Esophagus muscularis mucosa (tissue), 4 donors: ENCODE results near the gene NUDT16. TPM values are rescaled to one million over a fixed set of nuclear protein-coding genes. Genes with fewer than 3 reads are reported as not detected.

Source experiments
- DNase-seq: peaks from one replicate; pipeline ENCODE4 v3.0.0-alpha.2; 2017; ENCODE audit errors: extremely low spot score
- H3K27ac ChIP-seq, 4 donors: fragments of 200-600 bp; sonication (generic); replicated peaks in 1 of 4; 1 replicate in 3 of 4; 2 replicates in 1 of 4; pipeline ENCODE4 v1.5.1; 2016 to 2019; ENCODE audit warnings: mild to moderate bottlenecking in 1 of 4
- H3K27me3 ChIP-seq, 4 donors: fragments of 200-600 bp; sonication (generic); one replicate each; pipeline versions ENCODE4 v1.5.1 to v1.6.0; 2016 to 2019
- H3K36me3 ChIP-seq, 4 donors: fragments of 200-600 bp; sonication (generic); one replicate each; pipeline ENCODE4 v1.5.1; 2016 to 2019
- H3K4me1 ChIP-seq, 4 donors: fragments of 200-600 bp; sonication (generic); one replicate each; pipeline ENCODE4 v1.5.1; 2016 to 2019
- H3K4me3 ChIP-seq, 4 donors: fragments of 200-600 bp; sonication (generic); 1 replicate in 2 of 4; 2 replicates in 2 of 4; pipeline ENCODE4 v1.5.1; 2016 to 2019; ENCODE audit warnings: mild to moderate bottlenecking in 4 of 4, moderate library complexity in 1 of 4
- H3K9me3 ChIP-seq, 4 donors: fragments of 200-600 bp; sonication (generic); 1 replicate in 3 of 4; 2 replicates in 1 of 4; pipeline ENCODE4 v1.5.1; 2016 to 2019
- CTCF ChIP-seq, 3 experiments: fragments of 200-600 bp in 2 of 3; fragments of 450-650 bp in 1 of 3; sonication (generic) in 2 of 3; IDR thresholded peaks; one replicate each; pipeline ENCODE4 v1.5.1; 2017 to 2019; ENCODE audit warnings: antibody characterized with exemption in 3 of 3, mild to moderate bottlenecking in 2 of 3, moderate library complexity in 1 of 3
- EP300 ChIP-seq: sonication (generic); formaldehyde crosslinking; IDR thresholded peaks from one replicate; pipeline ENCODE4 v1.6.1; 2017; ENCODE audit warnings: antibody characterized with exemption
- POLR2A ChIP-seq: fragments of 450-650 bp; IDR thresholded peaks from one replicate; pipeline ENCODE4 v1.6.1; 2017; ENCODE audit warnings: antibody characterized with exemption, moderate library complexity, mild to moderate bottlenecking, low read depth
- POLR2AphosphoS5 ChIP-seq, 2 donors: sonication (generic); formaldehyde crosslinking; IDR thresholded peaks; one replicate each; pipeline ENCODE4 v1.6.1; 2017; ENCODE audit warnings: antibody characterized with exemption in 2 of 2
- WGBS: methylation state at CpG from one replicate; pipeline ENCODE4 v1.1.5; 2018; 5-methylcytosine and 5-hydroxymethylcytosine counted together
- intact Hi-C: fragments of 100-400 bp; cut with DNase I; formaldehyde crosslinking; loops from one replicate; pipeline ENCODE4 v1.15.1; 2023
- total RNA-seq, 4 donors: library from RNA; depleted of rRNA; stranded (reverse); fragments of >200 nt; gene quantifications; one replicate each; pipeline versions ENCODE4 v1.1.0 to v1.2.1, GENCODE V29; 2016

The NUDT16 gene
- total RNA-seq, 4 donors from 2014 or later: 28.1 to 41.9 (median 34.0) TPM

GRCh38 chr3:131349946-131350347 is 31.6 kb upstream of the NUDT16 start:
- Histone ChIP-seq H3K9me3 (no peaks in the 10 kb centered on the region), H3K27me3 (no peaks in the 10 kb centered on the region), H3K27ac (no peak overlapping the region), H3K36me3 (no peaks in the 10 kb centered on the region), H3K4me3 (no peak overlapping the region), H3K4me1 (peaks cover 0 to 9% (median 3%) of the 10 kb centered on the region in 4 donors)
- intact Hi-C loops: no loop called here
- TF ChIP-seq CTCF (IDR thresholded peaks at IDR 0.05) (no peak), POLR2A (no peak), POLR2AphosphoS5 (IDR thresholded peaks at IDR 0.05) (no peak)
- 100% methylated on average over 2 of the region's 4 CpGs for WGBS
- DNase-seq: no peak

GRCh38 chr3:131350506-131350905 is 31.1 kb upstream of the NUDT16 start:
- 57% methylated on average over 1 of the region's 1 CpG for WGBS
- Histone ChIP-seq H3K27me3 (no peaks in the 10 kb centered on the region), H3K36me3 (no peaks in the 10 kb centered on the region), H3K9me3 (no peaks in the 10 kb centered on the region), H3K4me3 (no peak overlapping the region), H3K27ac (no peak overlapping the region), H3K4me1 (peaks cover 0 to 9% (median 3%) of the 10 kb centered on the region in 4 donors)
- DNase-seq: no peak
- no peak for TF ChIP-seq CTCF (IDR thresholded peaks at IDR 0.05)
- no peak for TF ChIP-seq POLR2A
- no peak for TF ChIP-seq POLR2AphosphoS5 (IDR thresholded peaks at IDR 0.05)
- no peak for TF ChIP-seq EP300
- intact Hi-C loops: no loop called here

- no peak overlapping the region for H3K4me3 ChIP-seq
- TF ChIP-seq POLR2A: no peak
- TF ChIP-seq EP300: no peak
- TF ChIP-seq CTCF (IDR thresholded peaks at IDR 0.05): no peak
- no peak for TF ChIP-seq POLR2AphosphoS5 (IDR thresholded peaks at IDR 0.05)
- intact Hi-C loops: no loop called here
- H3K27ac ChIP-seq: no peak overlapping the region
- H3K4me1 ChIP-seq: peaks cover 0 to 11% (median 5%) of the 10 kb centered on the region in 4 donors
- 52% methylated on average over 2 of the region's 2 CpGs for WGBS
- H3K9me3 ChIP-seq: no peaks in the 10 kb centered on the region
- no peak for DNase-seq
- H3K36me3 ChIP-seq: no peaks in the 10 kb centered on the region
- no peaks in the 10 kb centered on the region for H3K27me3 ChIP-seq
These were observed 28.3 kb upstream of the NUDT16 start for GRCh38 chr3:131353016-131353877.

- Histone ChIP-seq H3K4me3 (no peak overlapping the region), H3K36me3 (no peaks in the 10 kb centered on the region), H3K27ac (no peak overlapping the region), H3K4me1 (peaks cover 0 to 9% (median 4%) of the 10 kb centered on the region in 4 donors), H3K9me3 (no peaks in the 10 kb centered on the region), H3K27me3 (no peaks in the 10 kb centered on the region)
- intact Hi-C loops: no loop called here
- WGBS: 71% methylated on average over 2 of the region's 2 CpGs
- DNase-seq: no peak
- TF ChIP-seq POLR2AphosphoS5 (IDR thresholded peaks at IDR 0.05) (no peak), CTCF (IDR thresholded peaks at IDR 0.05) (no peak), EP300 (no peak), POLR2A (no peak)
These were observed 27.6 kb upstream of the NUDT16 start for GRCh38 chr3:131353986-131354385.
